GM21825 (cell line): ENCODE measurements around the gene ITSN1.

Experiments used
- ATAC-seq: cut with Tn5 transposase; IDR thresholded peaks from one replicate; pipeline ENCODE4 v1.9.1; 2021; ENCODE audit warnings: mild to moderate bottlenecking, moderate library complexity; ENCODE audit not compliant: unreplicated experiment

The ITSN1 gene

DNA sequence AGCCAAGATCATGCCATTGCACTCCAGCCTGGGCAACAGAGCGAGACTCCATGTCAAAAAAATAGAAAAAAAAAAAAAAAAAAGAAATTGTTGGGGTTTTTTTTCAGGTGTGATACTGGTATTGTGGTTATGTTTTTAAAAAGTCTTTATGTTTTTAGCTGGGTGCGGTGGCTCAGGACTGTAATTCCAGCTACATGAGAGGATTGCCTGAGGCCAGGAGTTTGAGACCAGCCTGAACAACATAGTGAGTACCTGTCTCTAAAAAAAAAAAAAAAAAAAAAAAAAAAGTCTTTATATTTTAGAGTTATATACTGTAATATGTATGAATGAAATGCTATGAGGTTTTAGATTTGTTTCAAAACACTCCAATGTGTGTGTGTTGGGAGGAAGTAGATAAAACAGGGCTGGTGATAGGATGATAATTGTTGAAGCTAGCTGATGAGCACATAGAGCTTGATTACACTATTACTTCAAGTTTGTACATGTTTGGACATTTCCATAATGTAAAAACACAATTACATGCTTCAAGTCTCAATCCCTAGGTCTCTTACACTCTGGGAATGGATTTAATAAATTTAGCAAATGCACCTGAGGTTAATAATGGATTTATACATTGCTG, 303.5 kb downstream of the ITSN1 start:
- ATAC-seq = no peak

DNA sequence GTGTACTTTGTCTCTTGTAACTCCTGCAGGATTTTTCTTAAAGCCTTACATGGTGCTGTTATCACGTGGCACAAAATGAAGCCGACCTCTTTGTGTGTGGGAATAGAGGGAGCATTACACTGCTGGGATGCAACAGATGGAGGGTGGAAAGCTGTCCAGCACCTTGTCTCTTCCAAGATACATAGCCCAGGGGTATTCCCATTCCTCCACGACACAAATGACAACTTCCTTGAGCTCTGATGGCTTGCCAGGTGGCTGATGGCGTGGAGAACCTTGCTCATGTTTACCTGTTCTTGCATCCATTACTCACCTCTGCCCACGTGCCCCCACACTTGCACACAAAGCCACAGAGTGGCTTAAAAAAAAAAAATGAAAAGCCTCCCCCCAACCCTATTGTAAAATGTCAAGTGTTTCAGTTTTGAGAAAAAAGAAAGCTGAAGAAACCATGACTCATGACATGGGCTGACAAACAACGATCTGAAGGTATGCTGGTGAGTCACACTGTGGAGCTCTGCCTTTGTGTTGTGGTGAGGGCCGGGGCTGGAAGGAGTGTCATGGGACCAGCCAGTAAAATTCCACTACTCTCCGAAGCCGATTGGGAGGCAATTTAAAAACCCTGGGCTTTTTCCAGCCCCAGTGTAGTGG, 305.3 kb downstream of the ITSN1 start:
- ATAC-seq = peak; percentile 53

DNA sequence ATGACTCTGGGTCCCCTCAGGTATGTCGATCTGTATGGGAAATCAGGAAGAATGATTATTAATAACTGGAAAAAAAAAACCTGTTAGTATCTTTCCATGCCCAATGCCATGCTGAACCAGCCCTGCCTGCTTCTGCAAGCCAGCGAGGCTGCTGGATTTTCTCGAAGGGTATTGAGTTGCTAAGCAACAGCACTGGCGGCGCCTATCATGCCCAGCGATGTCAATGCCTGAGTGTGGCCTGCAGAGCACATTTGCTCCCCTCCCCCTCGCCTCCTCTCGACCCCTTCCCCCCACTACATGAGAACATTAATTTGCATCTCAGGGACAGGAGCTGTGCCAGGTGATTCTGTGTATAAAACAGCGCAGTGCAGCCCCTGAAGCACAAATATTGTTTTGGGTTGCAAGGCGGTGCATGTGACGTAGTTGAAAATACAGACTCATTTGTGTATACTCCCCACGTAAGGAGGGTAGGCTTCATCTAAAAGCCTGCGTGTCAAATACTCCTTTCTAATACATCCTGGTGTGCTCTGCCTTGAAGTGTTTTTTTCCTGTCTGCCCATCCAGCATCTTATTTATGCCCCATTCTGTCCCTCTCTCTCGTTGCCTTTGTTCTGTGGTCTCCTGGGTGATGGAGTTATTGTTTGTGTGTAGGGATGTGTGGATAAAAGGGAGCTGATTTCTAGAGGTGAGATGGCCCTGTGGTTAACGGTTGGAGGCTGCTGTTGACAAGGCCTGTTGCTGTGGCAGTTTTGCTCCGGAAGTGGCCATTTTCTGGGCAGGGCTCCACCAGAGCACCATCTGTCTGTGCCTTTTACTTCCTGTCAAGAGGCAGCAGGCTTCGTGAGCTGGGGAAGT, 306.0 kb downstream of the ITSN1 start:
- ATAC-seq = peak; percentile 42

DNA sequence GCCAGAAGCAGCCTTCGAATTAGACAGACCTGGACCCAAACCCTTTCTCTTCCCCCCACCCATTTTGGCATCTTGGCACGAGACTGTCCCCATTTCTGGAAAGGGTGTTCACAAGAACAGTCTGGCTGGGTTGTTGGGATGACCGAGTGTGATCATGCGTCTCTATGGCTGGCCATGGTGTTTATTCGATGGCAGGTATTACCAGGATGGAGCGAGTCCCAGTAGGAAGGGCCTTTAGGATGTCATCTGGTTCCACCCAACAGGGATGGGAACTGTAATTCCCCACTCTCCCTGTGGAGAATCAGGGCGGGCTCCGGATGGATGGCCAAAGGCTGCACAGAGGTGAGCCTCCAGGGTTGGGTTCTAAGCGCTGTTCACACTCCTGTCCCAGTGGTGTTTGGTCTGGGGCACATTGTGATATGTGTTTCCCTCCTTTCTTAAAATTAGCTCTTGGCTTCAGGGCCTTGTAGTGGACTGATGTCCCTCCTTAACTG, 306.7 kb downstream of the ITSN1 start:
- no peak for ATAC-seq
